ENCODE measurements around the gene CASTOR2.
"Not testable (repeated sequence)": the region's sequence is repeated elsewhere in the genome, so short reads cannot be mapped to it uniquely, and the experiment has no call there.

The CASTOR2 gene

DNA sequence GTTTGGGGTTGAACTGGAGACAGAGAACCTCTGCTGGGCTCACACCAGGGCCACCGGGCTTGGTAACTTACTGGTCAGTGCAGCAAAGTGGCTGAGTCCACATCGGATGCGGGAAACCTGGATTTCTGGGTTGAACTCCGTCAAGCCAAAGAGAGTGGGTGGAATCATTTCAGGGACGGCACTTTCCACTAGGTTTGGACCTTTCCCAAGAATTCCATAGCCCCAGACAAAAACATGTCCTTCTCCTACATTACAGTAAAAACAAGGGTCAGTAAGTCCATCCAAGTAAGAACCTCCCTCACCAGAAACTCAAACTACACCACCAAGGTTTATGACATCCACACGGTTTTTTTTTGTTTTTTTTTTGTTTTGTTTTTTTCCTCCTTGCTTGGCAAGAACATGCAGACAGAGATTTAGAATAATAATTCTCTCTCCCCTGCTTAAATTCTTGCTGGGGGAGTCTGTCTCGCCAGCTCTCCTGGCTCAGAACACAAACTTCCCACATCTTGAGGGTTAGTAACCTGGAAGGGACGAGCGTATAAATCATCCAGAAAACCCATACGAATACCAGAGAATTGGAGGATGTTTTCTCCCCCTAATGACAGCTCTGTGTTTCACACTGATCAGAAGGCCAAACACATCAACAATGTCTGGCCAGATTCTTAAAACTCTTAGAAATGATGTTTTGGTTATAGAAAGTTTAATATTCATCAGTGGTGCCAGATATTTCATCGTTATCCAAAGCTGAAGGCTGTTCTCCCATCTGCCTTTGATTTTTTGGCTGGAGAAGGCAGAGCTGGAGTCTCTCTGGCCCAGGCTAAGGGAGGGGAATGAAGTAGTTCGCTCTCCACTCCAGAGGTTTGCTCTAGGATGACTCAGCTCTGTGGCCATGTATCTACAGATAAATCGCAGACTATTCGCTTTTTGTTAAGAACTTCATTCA lies 91.6 kb downstream of the CASTOR2 start:
- Mint-ChIP-seq H3K4me1 (ENCODE audit: low read depth) (no peaks in the 10 kb centered on the region), H3K36me3 (ENCODE audit: low read depth) (peaks cover 31% of the 10 kb centered on the region), H3K27ac (no peak overlapping the region), H3K4me3 (no peak overlapping the region), H3K9me3 (no peaks in the 10 kb centered on the region), H3K27me3 (ENCODE audit: low read depth) (no peaks in the 10 kb centered on the region)

DNA sequence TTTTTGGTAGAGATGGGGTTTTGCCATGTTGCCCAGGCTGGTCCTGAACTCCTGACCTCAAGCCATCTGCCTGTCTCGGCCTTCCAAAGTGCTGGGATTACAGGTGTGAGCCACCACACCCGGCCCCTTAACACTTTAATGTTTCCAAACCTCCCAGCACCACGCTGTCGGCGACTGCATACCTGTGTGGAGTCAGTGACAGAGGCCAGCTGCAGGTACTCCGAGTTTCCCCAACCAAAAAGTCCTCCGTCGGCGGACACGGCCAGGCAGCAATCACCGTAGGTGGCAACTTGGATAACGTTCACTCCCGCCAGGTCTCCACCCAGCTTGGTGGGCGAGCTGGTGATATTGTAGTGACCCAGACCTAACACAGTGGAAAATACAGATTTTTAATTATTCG lies 93.9 kb downstream of the CASTOR2 start:
- Mint-ChIP-seq H3K9me3 (no peaks in the 10 kb centered on the region), H3K27me3 (ENCODE audit: low read depth) (no peaks in the 10 kb centered on the region), H3K36me3 (ENCODE audit: low read depth) (peaks cover 32% of the 10 kb centered on the region), H3K27ac (no peak overlapping the region), H3K4me3 (no peak overlapping the region), H3K4me1 (ENCODE audit: low read depth) (no peaks in the 10 kb centered on the region)

DNA sequence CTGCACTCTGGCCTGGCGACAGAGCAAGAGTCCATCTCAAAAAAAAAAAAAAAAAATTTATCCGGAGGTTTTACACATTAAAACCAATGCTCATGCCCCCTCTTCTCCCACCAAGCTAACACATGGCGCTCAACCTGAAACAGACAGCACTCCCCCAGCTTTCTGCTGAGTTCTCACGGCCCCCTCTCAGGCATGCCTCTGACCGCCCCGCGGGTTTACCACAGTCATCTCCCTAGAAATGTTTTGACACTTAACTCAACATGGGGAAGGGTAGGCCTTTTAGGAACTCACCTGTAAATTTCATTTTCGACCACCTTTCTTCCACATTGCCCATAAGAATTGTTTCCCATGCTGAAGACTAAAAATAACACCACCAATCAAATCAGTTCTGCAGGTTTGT lies 99.8 kb downstream of the CASTOR2 start:
- peaks cover 34% of the 10 kb centered on the region for H3K36me3 Mint-ChIP-seq (ENCODE audit: low read depth)
- no peak overlapping the region for H3K27ac Mint-ChIP-seq
- no peak overlapping the region for H3K4me3 Mint-ChIP-seq

DNA sequence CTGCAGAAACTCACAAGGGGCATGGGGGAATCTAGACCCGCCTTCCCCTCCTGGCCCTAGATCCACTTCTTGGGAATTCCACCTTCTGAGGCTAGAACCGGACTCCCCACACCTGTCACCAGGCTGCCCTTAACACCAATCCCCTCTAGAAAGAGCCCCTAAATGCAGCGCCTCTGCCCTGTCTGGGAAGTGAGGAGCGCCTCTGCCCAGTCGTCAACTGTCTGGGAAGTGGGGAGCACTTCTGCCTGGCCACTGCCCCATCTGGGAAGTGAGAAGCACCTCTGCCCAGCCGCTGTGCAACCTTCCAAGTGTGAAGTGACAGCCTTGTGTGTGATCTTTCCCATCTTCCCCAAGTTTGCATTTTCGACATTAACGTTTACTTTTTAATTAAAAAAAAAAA lies 100.3 kb downstream of the CASTOR2 start:
- H3K27ac Mint-ChIP-seq = no peak overlapping the region
- peaks cover 35% of the 10 kb centered on the region for H3K36me3 Mint-ChIP-seq (ENCODE audit: low read depth)
- no peak overlapping the region for H3K4me3 Mint-ChIP-seq
- no peaks in the 10 kb centered on the region for H3K4me1 Mint-ChIP-seq (ENCODE audit: low read depth)
- H3K27me3 Mint-ChIP-seq (ENCODE audit: low read depth) = no peaks in the 10 kb centered on the region
- no peaks in the 10 kb centered on the region for H3K9me3 Mint-ChIP-seq

More for the DNA sequence above, 99.8 kb downstream of the CASTOR2 start:
- Mint-ChIP-seq H3K27me3 (ENCODE audit: low read depth) (no peaks in the 10 kb centered on the region), H3K9me3 (no peaks in the 10 kb centered on the region), H3K4me1 (ENCODE audit: low read depth) (no peaks in the 10 kb centered on the region)

DNA sequence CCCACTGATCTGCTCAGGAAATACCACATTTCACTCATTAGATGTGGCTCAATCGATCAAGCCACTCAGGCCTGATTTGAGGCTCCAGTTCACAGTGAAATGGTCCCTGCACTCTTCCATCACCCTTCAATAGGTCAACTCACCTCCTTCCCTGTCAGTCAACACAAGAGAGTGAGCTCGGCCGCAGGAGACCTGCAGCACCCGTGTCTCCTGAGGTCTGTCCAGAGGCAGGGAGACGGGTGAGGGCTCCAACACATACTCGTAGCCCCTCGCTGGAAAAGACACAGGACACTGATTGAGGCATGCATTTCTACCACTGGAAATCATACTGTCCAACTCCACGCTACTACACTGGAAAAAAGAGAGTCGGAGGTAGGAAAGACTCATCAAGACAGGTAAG lies 102.0 kb downstream of the CASTOR2 start:
- H3K4me3 Mint-ChIP-seq = no peak overlapping the region
- no peaks in the 10 kb centered on the region for H3K9me3 Mint-ChIP-seq
- no peak overlapping the region for H3K27ac Mint-ChIP-seq
- H3K36me3 Mint-ChIP-seq (ENCODE audit: low read depth) = peaks cover 35% of the 10 kb centered on the region
- peaks cover under 1% of the 10 kb centered on the region for H3K4me1 Mint-ChIP-seq (ENCODE audit: low read depth)
- no peaks in the 10 kb centered on the region for H3K27me3 Mint-ChIP-seq (ENCODE audit: low read depth)

DNA sequence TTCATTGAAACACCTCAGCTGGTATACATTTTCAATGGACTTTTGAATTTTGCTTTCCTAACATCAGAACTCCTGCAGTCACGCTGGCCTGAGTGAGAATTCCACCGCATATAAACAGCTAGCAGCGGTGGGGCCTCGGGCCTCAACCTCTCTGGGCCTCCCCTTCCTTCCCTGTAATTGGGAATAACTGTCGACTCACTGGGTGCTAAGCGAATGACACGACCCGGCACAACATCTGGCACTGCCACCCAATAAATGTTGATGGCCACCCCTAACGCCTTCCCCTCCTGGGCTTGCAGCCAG lies 108.4 kb downstream of the CASTOR2 start:
- H3K27ac Mint-ChIP-seq = peak overlapping the region; percentile 96
- no peaks in the 10 kb centered on the region for H3K9me3 Mint-ChIP-seq
- peaks cover 6% of the 10 kb centered on the region for H3K4me1 Mint-ChIP-seq (ENCODE audit: low read depth)
- peaks cover 12% of the 10 kb centered on the region for H3K36me3 Mint-ChIP-seq (ENCODE audit: low read depth)
- no peaks in the 10 kb centered on the region for H3K27me3 Mint-ChIP-seq (ENCODE audit: low read depth)
- peak overlapping the region; percentile 92 for H3K4me3 Mint-ChIP-seq

DNA sequence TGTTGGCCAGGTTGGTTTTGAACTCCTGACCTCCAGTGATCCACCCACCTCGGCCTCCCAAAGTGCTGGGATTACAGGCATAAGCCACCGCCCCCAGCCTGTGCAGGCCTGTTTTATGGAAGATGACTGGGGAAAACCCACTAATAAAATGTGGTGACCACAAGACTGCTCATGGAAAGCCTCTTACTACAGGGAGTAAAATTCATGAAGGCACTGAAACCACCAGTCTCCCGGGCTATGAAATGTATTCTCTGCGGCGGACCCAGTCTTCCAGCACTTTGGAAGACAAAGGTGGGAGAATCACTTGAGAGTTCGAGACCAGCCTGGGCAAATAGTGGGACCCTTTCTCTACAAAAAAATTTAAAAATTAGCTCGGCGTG lies 109.7 kb downstream of the CASTOR2 start:
- not testable (repeated sequence) for H3K9me3 Mint-ChIP-seq; H3K36me3 Mint-ChIP-seq (ENCODE audit: low read depth); H3K4me1 Mint-ChIP-seq (ENCODE audit: low read depth); H3K27me3 Mint-ChIP-seq (ENCODE audit: low read depth)
- Mint-ChIP-seq H3K27ac (peak overlapping the region; percentile 87), H3K4me3 (peak overlapping the region; percentile 91)

Measured in T-helper 1 cell treated with Interleukin-12 subunit alpha and Interleukin-12 subunit beta and Interleukin-4 antibody, amounts not matched to agents 30 μg/mL and 1 μg/mL, for 36 hours (primary cell).